IMR-90 (cell line): ENCODE measurements around the gene MMP2.

Source experiments
- BHLHE40 ChIP-seq: fragments of 150-350 bp; IDR thresholded peaks from 2 replicates; pipeline ENCODE4 v1.6.1; 2016; ENCODE audit warnings: mild to moderate bottlenecking, low read depth, low read length
- CEBPB ChIP-seq: IDR thresholded peaks from 2 replicates; pipeline ENCODE4 v1.6.1; 2012; ENCODE audit warnings: low read depth, low read length, improper control_type of control experiment
- FOS ChIP-seq: fragments of 150-350 bp; IDR thresholded peaks from 2 replicates; pipeline ENCODE4 v1.6.1; 2016; ENCODE audit warnings: low read depth, low read length
- MAZ ChIP-seq: IDR thresholded peaks from 2 replicates; pipeline ENCODE4 v1.6.1; 2012; ENCODE audit warnings: low read depth, mild to moderate bottlenecking, low read length, improper control_type of control experiment, moderate library complexity, borderline replicate concordance
- MXI1 ChIP-seq: IDR thresholded peaks from 2 replicates; pipeline ENCODE4 v1.6.1; 2012; ENCODE audit warnings: low read depth, mild to moderate bottlenecking, low read length, moderate library complexity, borderline replicate concordance
- POLR2A ChIP-seq: IDR thresholded peaks from 2 replicates; pipeline ENCODE4 v1.6.1; 2012; ENCODE audit warnings: mild to moderate bottlenecking, low read depth, low read length
- RAD21 ChIP-seq: IDR thresholded peaks from 2 replicates; pipeline ENCODE4 v1.6.1; 2012; ENCODE audit warnings: low read length, improper control_type of control experiment
- RCOR1 ChIP-seq: IDR thresholded peaks from 2 replicates; pipeline ENCODE4 v1.6.1; 2012; ENCODE audit warnings: mild to moderate bottlenecking, low read length, improper control_type of control experiment; ENCODE audit not compliant: insufficient replicate concordance
- RFX5 ChIP-seq: IDR thresholded peaks from 2 replicates; pipeline ENCODE4 v1.8.0; 2012; ENCODE audit warnings: low read depth, mild to moderate bottlenecking, low read length, moderate library complexity
- SMC3 ChIP-seq: fragments of 150-350 bp; IDR thresholded peaks from 2 replicates; pipeline ENCODE4 v1.6.1; 2016; ENCODE audit warnings: low read depth, mild to moderate bottlenecking, antibody characterized with exemption, low read length, moderate library complexity
- TF ChIP-seq, protein P1 (sequence below): conservative IDR thresholded peaks from 2 replicates; pipeline ENCODE4 v1.5.1; 2012; ENCODE audit warnings: mild to moderate bottlenecking, low read depth, low read length, improper control_type of control experiment
- TF ChIP-seq, protein P2 (sequence below): fragments of 150-350 bp; IDR thresholded peaks from 2 replicates; pipeline ENCODE4 v1.6.1; 2016; ENCODE audit warnings: low read depth, mild to moderate bottlenecking, low read length, moderate library complexity, borderline replicate concordance
- TF ChIP-seq, protein P3 (sequence below): fragments of 150-350 bp; IDR thresholded peaks from 2 replicates; pipeline ENCODE4 v1.6.1; 2017; ENCODE audit warnings: mild to moderate bottlenecking, antibody characterized with exemption, low read length, low read depth

DNA sequence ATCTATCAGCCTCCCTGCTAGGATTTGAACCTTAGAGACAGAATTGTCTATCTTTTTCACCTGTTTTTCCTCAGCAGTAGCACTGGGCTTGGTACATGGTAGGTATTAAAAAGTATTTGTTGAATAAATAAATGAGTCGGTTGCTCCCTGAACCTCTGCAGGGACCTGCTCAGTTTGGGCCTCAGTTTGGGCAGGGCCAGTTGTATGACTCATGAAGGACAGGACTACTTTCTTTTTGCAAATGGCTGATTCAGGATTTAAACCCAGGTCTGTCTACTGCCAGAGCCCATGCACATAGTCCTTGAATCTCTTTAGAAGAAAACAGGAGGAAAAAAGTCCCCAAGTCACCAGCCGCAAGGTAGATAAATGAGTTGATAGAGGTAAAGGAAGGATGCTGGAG, 3.1 kb downstream of the MMP2 start:
- TF ChIP-seq, protein P1, sequence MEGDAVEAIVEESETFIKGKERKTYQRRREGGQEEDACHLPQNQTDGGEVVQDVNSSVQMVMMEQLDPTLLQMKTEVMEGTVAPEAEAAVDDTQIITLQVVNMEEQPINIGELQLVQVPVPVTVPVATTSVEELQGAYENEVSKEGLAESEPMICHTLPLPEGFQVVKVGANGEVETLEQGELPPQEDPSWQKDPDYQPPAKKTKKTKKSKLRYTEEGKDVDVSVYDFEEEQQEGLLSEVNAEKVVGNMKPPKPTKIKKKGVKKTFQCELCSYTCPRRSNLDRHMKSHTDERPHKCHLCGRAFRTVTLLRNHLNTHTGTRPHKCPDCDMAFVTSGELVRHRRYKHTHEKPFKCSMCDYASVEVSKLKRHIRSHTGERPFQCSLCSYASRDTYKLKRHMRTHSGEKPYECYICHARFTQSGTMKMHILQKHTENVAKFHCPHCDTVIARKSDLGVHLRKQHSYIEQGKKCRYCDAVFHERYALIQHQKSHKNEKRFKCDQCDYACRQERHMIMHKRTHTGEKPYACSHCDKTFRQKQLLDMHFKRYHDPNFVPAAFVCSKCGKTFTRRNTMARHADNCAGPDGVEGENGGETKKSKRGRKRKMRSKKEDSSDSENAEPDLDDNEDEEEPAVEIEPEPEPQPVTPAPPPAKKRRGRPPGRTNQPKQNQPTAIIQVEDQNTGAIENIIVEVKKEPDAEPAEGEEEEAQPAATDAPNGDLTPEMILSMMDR = no peak
- no peak for TF ChIP-seq POLR2A
- TF ChIP-seq FOS = peak; percentile 48; the same call in 1 of the 2 replicates
- no peak for TF ChIP-seq RAD21
- no peak for TF ChIP-seq CEBPB
- TF ChIP-seq SMC3 = no peak
- TF ChIP-seq, protein P2, sequence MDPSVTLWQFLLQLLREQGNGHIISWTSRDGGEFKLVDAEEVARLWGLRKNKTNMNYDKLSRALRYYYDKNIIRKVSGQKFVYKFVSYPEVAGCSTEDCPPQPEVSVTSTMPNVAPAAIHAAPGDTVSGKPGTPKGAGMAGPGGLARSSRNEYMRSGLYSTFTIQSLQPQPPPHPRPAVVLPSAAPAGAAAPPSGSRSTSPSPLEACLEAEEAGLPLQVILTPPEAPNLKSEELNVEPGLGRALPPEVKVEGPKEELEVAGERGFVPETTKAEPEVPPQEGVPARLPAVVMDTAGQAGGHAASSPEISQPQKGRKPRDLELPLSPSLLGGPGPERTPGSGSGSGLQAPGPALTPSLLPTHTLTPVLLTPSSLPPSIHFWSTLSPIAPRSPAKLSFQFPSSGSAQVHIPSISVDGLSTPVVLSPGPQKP = no peak
- TF ChIP-seq, protein P3, sequence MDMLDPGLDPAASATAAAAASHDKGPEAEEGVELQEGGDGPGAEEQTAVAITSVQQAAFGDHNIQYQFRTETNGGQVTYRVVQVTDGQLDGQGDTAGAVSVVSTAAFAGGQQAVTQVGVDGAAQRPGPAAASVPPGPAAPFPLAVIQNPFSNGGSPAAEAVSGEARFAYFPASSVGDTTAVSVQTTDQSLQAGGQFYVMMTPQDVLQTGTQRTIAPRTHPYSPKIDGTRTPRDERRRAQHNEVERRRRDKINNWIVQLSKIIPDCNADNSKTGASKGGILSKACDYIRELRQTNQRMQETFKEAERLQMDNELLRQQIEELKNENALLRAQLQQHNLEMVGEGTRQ = no peak
- no peak for TF ChIP-seq RFX5
- TF ChIP-seq BHLHE40 = no peak
- TF ChIP-seq RCOR1 = no peak
- no peak for TF ChIP-seq MAZ
- TF ChIP-seq MXI1 = no peak
